GM23338 (cell line): ENCODE data around the gene DOCK4. TPM values are rescaled to one million over a fixed set of nuclear protein-coding genes. Genes with fewer than 3 reads are reported as not detected.

ENCODE experiments used
- ATAC-seq: fragments of 200-7000 bp; cut with Tn5 transposase; 3 replicates; pipeline ENCODE4 v1.9.1; 2020
- DNase-seq: peaks from one replicate; pipeline ENCODE4 v3.0.0-alpha.2; 2015; ENCODE audit warnings: low spot score
- H2AFZ ChIP-seq: fragments of 200-600 bp; sonication (generic); 2 replicates; pipeline ENCODE4 v1.8.0; 2016; ENCODE audit warnings: antibody characterized with exemption, mild to moderate bottlenecking, moderate library complexity
- H3F3A ChIP-seq: fragments of 200-600 bp; sonication (generic); replicated peaks from 2 replicates; pipeline ENCODE4 v1.8.0; 2017; ENCODE audit warnings: antibody characterized with exemption, mixed run types, low read depth
- H3K27ac ChIP-seq: fragments of 200-600 bp; sonication (generic); 2 replicates; pipeline ENCODE4 v1.6.1; 2016; ENCODE audit warnings: low read depth
- H3K27me3 ChIP-seq: fragments of 200-600 bp; sonication (generic); 2 replicates; pipeline ENCODE4 v1.8.0; 2016; ENCODE audit warnings: mild to moderate bottlenecking, mixed run types, moderate library complexity; ENCODE audit not compliant: insufficient read depth
- H3K36me3 ChIP-seq: fragments of 200-600 bp; sonication (generic); 2 replicates; pipeline ENCODE4 v1.8.0; 2016; ENCODE audit warnings: mild to moderate bottlenecking; ENCODE audit not compliant: insufficient read depth
- H3K4me1 ChIP-seq: fragments of 200-600 bp; sonication (generic); 2 replicates; pipeline ENCODE4 v1.8.0; 2016; ENCODE audit warnings: mild to moderate bottlenecking, moderate library complexity; ENCODE audit not compliant: insufficient read depth
- H3K4me2 ChIP-seq: fragments of 200-600 bp; sonication (generic); 2 replicates; pipeline ENCODE4 v1.7.1; 2017; ENCODE audit warnings: mixed run types
- H3K4me3 ChIP-seq: fragments of 200-600 bp; sonication (generic); 2 replicates; pipeline ENCODE4 v1.6.1; 2016; ENCODE audit warnings: mixed run types
- H3K79me2 ChIP-seq: fragments of 200-600 bp; sonication (generic); replicated peaks from 2 replicates; pipeline ENCODE4 v1.8.0; 2017; ENCODE audit warnings: mild to moderate bottlenecking; ENCODE audit not compliant: insufficient read depth
- H3K9me2 ChIP-seq: fragments of 200-600 bp; sonication (generic); 2 replicates; pipeline ENCODE4 v1.8.0; 2017; ENCODE audit not compliant: insufficient read depth
- H4K20me1 ChIP-seq: fragments of 200-600 bp; sonication (generic); replicated peaks from 2 replicates; pipeline ENCODE4 v1.8.0; 2017; ENCODE audit warnings: mild to moderate bottlenecking; ENCODE audit not compliant: insufficient read depth
- H3K27ac Mint-ChIP-seq: 2 replicates; pipeline ENCODE4 v1.8.0; 2020; ENCODE audit warnings: inconsistent platforms, mild to moderate bottlenecking, moderate library complexity, mixed read lengths
- H3K27me3 Mint-ChIP-seq: 3 replicates; pipeline ENCODE4 v1.8.0; 2022; ENCODE audit warnings: low read depth, mild to moderate bottlenecking, moderate library complexity, mixed read lengths, inconsistent platforms; ENCODE audit not compliant: insufficient read depth, poor library complexity
- H3K36me3 Mint-ChIP-seq: 3 replicates; pipeline ENCODE4 v1.8.0; 2021; ENCODE audit warnings: low read depth, mild to moderate bottlenecking, inconsistent platforms, moderate library complexity, mixed read lengths
- H3K4me1 Mint-ChIP-seq: 3 replicates; pipeline ENCODE4 v1.8.0; 2020; ENCODE audit warnings: mild to moderate bottlenecking, inconsistent platforms, mixed read lengths
- H3K4me3 Mint-ChIP-seq: 3 replicates; pipeline ENCODE4 v1.8.0; 2021; ENCODE audit warnings: moderate library complexity, mild to moderate bottlenecking, inconsistent platforms, mixed read lengths
- H3K9me3 Mint-ChIP-seq: 3 replicates; pipeline ENCODE4 v1.8.0; 2020; ENCODE audit warnings: moderate library complexity, mild to moderate bottlenecking, inconsistent platforms, mixed read lengths
- CREB1 ChIP-seq: fragments of 250-450 bp; sonication (Bioruptor Pico); IDR thresholded peaks from 2 replicates; pipeline ENCODE4 v1.5.0; 2020; ENCODE audit warnings: low read depth, mild to moderate bottlenecking, moderate library complexity
- EZH2 ChIP-seq: fragments of 200-600 bp; sonication (generic); IDR thresholded peaks from one replicate; pipeline ENCODE4 v1.8.0; 2017; ENCODE audit warnings: antibody characterized with exemption, mild to moderate bottlenecking, low read depth; ENCODE audit not compliant: unreplicated experiment
- EZH2phosphoT487 ChIP-seq: fragments of 200-600 bp; sonication (generic); IDR thresholded peaks from one replicate; pipeline ENCODE4 v1.8.1; 2018; ENCODE audit warnings: antibody characterized with exemption; ENCODE audit not compliant: unreplicated experiment
- JUNB ChIP-seq: IDR thresholded peaks from one replicate; pipeline ENCODE4 v1.6.1; 2016; ENCODE audit warnings: antibody characterized with exemption; ENCODE audit not compliant: unreplicated experiment
- POLR2AphosphoS5 ChIP-seq: IDR thresholded peaks from 2 replicates; pipeline ENCODE4 v1.6.1; 2016; ENCODE audit warnings: antibody characterized with exemption, low read depth
- STAT1 ChIP-seq: IDR thresholded peaks from one replicate; pipeline ENCODE4 v1.6.1; 2016; ENCODE audit warnings: antibody characterized with exemption; ENCODE audit not compliant: unreplicated experiment
- ZNF114 ChIP-seq: fragments of 250-450 bp; sonication (Bioruptor Pico); IDR thresholded peaks from 2 replicates; pipeline ENCODE4 v1.5.0; 2020; ENCODE audit warnings: mild to moderate bottlenecking, moderate library complexity
- polyA plus RNA-seq: library from polyadenylated mRNA; unstranded; fragments of >200 nt; fragmentation: Nextera tagmentation; extraction: Ambion mirVana; gene quantifications from 2 replicates; pipeline ENCODE4 v1.2.1, GENCODE V29; 2016
- total RNA-seq: library from RNA; depleted of rRNA; stranded (reverse); fragments of >200 nt; shearing (Covaris generic); gene quantifications from 2 replicates; pipeline ENCODE4 v1.2.3, GENCODE V29; 2014
- TF ChIP-seq, protein P1 (sequence below): fragments of 250-450 bp; sonication (Bioruptor Pico); IDR thresholded peaks from 2 replicates; pipeline ENCODE4 v1.5.0; 2020; ENCODE audit warnings: mild to moderate bottlenecking, moderate library complexity
- TF ChIP-seq, protein P2 (sequence below), 2 experiments: fragments of 200-600 bp in 1 of 2; sonication (generic) in 1 of 2; conservative IDR thresholded peaks; 2 replicates each; pipeline versions ENCODE4 v1.5.1 to v1.6.1; 2016 to 2017; ENCODE audit warnings: antibody characterized with exemption in 2 of 2, low read depth in 2 of 2, mild to moderate bottlenecking in 2 of 2, moderate library complexity in 1 of 2
- TF ChIP-seq, protein P3 (sequence below): IDR thresholded peaks from one replicate; pipeline ENCODE4 v1.6.1; 2018; ENCODE audit warnings: antibody characterized with exemption; ENCODE audit not compliant: unreplicated experiment
- TF ChIP-seq, protein P4 (sequence below): IDR thresholded peaks from 2 replicates; pipeline ENCODE4 v1.6.1; 2016; ENCODE audit warnings: antibody characterized with exemption

The DOCK4 gene
- total and polyA plus RNA-seq, 2 experiments from 2014 or later: 6.3 to 33.8 TPM

DNA sequence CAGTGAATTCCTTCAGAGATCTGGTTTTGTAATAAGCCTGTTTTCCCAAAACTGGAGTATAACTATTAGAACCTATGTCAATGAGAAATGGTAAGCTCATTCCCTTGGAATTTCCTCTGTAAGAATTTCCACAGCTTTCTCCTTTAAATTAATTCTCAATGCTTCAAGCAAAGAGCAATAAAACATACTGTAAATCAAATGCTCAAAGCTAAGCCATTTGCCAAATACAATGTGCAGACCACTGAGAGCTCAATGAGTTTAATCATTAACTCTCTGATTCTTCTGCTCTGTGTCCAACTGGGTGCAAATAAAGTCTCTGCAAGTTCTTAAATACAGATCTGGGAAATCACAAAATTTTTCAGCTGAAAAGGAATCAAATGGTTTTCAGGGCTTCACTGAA lies 416.3 kb downstream of the DOCK4 start (continued):
- TF ChIP-seq, protein P1, sequence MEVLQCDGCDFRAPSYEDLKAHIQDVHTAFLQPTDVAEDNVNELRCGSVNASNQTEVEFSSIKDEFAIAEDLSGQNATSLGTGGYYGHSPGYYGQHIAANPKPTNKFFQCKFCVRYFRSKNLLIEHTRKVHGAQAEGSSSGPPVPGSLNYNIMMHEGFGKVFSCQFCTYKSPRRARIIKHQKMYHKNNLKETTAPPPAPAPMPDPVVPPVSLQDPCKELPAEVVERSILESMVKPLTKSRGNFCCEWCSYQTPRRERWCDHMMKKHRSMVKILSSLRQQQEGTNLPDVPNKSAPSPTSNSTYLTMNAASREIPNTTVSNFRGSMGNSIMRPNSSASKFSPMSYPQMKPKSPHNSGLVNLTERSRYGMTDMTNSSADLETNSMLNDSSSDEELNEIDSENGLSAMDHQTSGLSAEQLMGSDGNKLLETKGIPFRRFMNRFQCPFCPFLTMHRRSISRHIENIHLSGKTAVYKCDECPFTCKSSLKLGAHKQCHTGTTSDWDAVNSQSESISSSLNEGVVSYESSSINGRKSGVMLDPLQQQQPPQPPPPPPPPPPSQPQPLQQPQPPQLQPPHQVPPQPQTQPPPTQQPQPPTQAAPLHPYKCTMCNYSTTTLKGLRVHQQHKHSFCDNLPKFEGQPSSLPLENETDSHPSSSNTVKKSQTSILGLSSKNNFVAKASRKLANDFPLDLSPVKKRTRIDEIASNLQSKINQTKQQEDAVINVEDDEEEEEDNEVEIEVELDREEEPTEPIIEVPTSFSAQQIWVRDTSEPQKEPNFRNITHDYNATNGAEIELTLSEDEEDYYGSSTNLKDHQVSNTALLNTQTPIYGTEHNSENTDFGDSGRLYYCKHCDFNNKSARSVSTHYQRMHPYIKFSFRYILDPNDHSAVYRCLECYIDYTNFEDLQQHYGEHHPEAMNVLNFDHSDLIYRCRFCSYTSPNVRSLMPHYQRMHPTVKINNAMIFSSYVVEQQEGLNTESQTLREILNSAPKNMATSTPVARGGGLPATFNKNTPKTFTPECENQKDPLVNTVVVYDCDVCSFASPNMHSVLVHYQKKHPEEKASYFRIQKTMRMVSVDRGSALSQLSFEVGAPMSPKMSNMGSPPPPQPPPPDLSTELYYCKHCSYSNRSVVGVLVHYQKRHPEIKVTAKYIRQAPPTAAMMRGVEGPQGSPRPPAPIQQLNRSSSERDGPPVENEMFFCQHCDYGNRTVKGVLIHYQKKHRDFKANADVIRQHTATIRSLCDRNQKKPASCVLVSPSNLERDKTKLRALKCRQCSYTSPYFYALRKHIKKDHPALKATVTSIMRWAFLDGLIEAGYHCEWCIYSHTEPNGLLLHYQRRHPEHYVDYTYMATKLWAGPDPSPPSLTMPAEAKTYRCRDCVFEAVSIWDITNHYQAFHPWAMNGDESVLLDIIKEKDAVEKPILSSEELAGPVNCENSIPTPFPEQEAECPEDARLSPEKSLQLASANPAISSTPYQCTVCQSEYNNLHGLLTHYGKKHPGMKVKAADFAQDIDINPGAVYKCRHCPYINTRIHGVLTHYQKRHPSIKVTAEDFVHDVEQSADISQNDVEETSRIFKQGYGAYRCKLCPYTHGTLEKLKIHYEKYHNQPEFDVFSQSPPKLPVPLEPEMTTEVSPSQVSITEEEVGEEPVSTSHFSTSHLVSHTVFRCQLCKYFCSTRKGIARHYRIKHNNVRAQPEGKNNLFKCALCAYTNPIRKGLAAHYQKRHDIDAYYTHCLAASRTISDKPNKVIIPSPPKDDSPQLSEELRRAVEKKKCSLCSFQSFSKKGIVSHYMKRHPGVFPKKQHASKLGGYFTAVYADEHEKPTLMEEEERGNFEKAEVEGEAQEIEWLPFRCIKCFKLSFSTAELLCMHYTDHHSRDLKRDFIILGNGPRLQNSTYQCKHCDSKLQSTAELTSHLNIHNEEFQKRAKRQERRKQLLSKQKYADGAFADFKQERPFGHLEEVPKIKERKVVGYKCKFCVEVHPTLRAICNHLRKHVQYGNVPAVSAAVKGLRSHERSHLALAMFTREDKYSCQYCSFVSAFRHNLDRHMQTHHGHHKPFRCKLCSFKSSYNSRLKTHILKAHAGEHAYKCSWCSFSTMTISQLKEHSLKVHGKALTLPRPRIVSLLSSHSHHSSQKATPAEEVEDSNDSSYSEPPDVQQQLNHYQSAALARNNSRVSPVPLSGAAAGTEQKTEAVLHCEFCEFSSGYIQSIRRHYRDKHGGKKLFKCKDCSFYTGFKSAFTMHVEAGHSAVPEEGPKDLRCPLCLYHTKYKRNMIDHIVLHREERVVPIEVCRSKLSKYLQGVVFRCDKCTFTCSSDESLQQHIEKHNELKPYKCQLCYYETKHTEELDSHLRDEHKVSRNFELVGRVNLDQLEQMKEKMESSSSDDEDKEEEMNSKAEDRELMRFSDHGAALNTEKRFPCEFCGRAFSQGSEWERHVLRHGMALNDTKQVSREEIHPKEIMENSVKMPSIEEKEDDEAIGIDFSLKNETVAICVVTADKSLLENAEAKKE: no peak
- TF ChIP-seq EZH2phosphoT487 (no peak), EZH2 (no peak), JUNB (no peak), CREB1 (CRISPR knock-in tag) (no peak), STAT1 (no peak), POLR2AphosphoS5 (no peak)
- TF ChIP-seq, protein P2, sequence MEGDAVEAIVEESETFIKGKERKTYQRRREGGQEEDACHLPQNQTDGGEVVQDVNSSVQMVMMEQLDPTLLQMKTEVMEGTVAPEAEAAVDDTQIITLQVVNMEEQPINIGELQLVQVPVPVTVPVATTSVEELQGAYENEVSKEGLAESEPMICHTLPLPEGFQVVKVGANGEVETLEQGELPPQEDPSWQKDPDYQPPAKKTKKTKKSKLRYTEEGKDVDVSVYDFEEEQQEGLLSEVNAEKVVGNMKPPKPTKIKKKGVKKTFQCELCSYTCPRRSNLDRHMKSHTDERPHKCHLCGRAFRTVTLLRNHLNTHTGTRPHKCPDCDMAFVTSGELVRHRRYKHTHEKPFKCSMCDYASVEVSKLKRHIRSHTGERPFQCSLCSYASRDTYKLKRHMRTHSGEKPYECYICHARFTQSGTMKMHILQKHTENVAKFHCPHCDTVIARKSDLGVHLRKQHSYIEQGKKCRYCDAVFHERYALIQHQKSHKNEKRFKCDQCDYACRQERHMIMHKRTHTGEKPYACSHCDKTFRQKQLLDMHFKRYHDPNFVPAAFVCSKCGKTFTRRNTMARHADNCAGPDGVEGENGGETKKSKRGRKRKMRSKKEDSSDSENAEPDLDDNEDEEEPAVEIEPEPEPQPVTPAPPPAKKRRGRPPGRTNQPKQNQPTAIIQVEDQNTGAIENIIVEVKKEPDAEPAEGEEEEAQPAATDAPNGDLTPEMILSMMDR (conservative IDR thresholded peaks at IDR 0.05; ENCODE audit: low read depth in 2 of 2): no peak

DNA sequence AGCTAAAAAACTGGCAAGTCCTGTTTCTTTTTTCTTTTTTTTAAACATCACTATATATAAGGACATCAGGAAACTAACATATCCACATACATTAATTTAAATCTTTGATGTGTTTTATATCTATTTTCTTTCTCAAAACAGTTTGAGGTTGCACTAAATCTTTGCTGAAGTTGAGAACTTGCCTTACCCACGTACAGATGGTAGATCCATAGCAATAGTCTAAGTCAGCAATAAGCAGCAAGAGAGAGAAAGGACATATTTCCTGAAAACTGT lies 417.2 kb downstream of the DOCK4 start:
- no peak overlapping the region for H3K4me3 Mint-ChIP-seq
- ATAC-seq (no peak), DNase-seq (no peak)
- peaks cover 1% of the 10 kb centered on the region for H3K27me3 Mint-ChIP-seq
- Histone ChIP-seq H2AFZ (no peak overlapping the region), H3K27ac (no peak overlapping the region), H3K4me1 (peaks cover 23% of the 10 kb centered on the region), H3K9me2 (peaks cover 3% of the 10 kb centered on the region; the same call in 1 of the 2 replicates), H3K79me2 (no peaks in the 10 kb centered on the region), H3K4me2 (no peak overlapping the region), H3K4me3 (no peak overlapping the region), H3K36me3 (no peaks in the 10 kb centered on the region), H3F3A (no peaks in the 10 kb centered on the region), H3K27me3 (no peaks in the 10 kb centered on the region), H4K20me1 (no peaks in the 10 kb centered on the region)
- peaks cover 17% of the 10 kb centered on the region; the same call in 2 of the 3 replicates for H3K36me3 Mint-ChIP-seq
- peaks cover 30% of the 10 kb centered on the region for H3K4me1 Mint-ChIP-seq
- no peak overlapping the region for H3K27ac Mint-ChIP-seq
- H3K9me3 Mint-ChIP-seq: peaks cover under 1% of the 10 kb centered on the region; the same call in 2 of the 3 replicates
- TF ChIP-seq STAT1: no peak
- TF ChIP-seq, protein P3, sequence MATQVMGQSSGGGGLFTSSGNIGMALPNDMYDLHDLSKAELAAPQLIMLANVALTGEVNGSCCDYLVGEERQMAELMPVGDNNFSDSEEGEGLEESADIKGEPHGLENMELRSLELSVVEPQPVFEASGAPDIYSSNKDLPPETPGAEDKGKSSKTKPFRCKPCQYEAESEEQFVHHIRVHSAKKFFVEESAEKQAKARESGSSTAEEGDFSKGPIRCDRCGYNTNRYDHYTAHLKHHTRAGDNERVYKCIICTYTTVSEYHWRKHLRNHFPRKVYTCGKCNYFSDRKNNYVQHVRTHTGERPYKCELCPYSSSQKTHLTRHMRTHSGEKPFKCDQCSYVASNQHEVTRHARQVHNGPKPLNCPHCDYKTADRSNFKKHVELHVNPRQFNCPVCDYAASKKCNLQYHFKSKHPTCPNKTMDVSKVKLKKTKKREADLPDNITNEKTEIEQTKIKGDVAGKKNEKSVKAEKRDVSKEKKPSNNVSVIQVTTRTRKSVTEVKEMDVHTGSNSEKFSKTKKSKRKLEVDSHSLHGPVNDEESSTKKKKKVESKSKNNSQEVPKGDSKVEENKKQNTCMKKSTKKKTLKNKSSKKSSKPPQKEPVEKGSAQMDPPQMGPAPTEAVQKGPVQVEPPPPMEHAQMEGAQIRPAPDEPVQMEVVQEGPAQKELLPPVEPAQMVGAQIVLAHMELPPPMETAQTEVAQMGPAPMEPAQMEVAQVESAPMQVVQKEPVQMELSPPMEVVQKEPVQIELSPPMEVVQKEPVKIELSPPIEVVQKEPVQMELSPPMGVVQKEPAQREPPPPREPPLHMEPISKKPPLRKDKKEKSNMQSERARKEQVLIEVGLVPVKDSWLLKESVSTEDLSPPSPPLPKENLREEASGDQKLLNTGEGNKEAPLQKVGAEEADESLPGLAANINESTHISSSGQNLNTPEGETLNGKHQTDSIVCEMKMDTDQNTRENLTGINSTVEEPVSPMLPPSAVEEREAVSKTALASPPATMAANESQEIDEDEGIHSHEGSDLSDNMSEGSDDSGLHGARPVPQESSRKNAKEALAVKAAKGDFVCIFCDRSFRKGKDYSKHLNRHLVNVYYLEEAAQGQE: no peak
- TF ChIP-seq, protein P4, sequence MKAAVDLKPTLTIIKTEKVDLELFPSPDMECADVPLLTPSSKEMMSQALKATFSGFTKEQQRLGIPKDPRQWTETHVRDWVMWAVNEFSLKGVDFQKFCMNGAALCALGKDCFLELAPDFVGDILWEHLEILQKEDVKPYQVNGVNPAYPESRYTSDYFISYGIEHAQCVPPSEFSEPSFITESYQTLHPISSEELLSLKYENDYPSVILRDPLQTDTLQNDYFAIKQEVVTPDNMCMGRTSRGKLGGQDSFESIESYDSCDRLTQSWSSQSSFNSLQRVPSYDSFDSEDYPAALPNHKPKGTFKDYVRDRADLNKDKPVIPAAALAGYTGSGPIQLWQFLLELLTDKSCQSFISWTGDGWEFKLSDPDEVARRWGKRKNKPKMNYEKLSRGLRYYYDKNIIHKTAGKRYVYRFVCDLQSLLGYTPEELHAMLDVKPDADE: no peak
- TF ChIP-seq POLR2AphosphoS5: no peak
- TF ChIP-seq, protein P2 (conservative IDR thresholded peaks at IDR 0.05; ENCODE audit: low read depth in 2 of 2): no peak
- TF ChIP-seq ZNF114 (CRISPR knock-in tag): no peak
